ENCODE data around the gene MAP4K2. TPM values are rescaled to one million over a fixed set of nuclear protein-coding genes. Genes with fewer than 3 reads are reported as not detected.
A peak's percentile ranks its signal among the peaks of the same experiment; 100 is the strongest.

Gene MAP4K2
- total RNA-seq, 2 experiments from 2014 or later = 83.3 to 85.8 TPM

GRCh38 chr11:64746486-64746885 is 56.5 kb downstream of the MAP4K2 start:
- no peaks in the 10 kb centered on the region for H3K9me3 Mint-ChIP-seq
- peak overlapping the region; percentile 16 for H3K4me3 Mint-ChIP-seq
- ChIA-PET POLR2A (no interaction called here), CTCF (interaction anchor here (1.4 to 1.8 kb wide), 2 partner anchors 21 to 58 kb away, joined by 5 read pairs; no protein-coding TSS in a partner anchor)
- peaks cover 1% of the 10 kb centered on the region for H3K36me3 Mint-ChIP-seq
- DNase-seq = no peak
- H3K27me3 Mint-ChIP-seq = peaks cover 8% of the 10 kb centered on the region
- H3K27ac Mint-ChIP-seq = peak overlapping the region; percentile 54
- intact Hi-C loops (cut with micrococcal nuclease) = loop anchor here (10.0 kb wide), 1 partner anchor 368 kb away; the partner anchor contains the start of genes TM7SF2 and ZNHIT2
- peaks cover 26% of the 10 kb centered on the region for H3K4me1 Mint-ChIP-seq (ENCODE audit: low read depth)

GRCh38 chr11:64745521-64746328 is 57.3 kb downstream of the MAP4K2 start:
- Mint-ChIP-seq H3K27ac (peak overlapping the region; percentile 70), H3K4me1 (ENCODE audit: low read depth) (peaks cover 23% of the 10 kb centered on the region), H3K27me3 (peaks cover 8% of the 10 kb centered on the region), H3K9me3 (no peaks in the 10 kb centered on the region), H3K36me3 (peaks cover 1% of the 10 kb centered on the region), H3K4me3 (peak overlapping the region; percentile 82)
- ChIA-PET CTCF (interaction anchor here (1.4 to 3.6 kb wide), 3 partner anchors 11 to 65 kb away, joined by 4 to 20 read pairs (median 5); partner anchors contain the start of gene MEN1), POLR2A (interaction anchor here (1.7 kb wide), 1 partner anchor 12 kb away, joined by 6 read pairs; no protein-coding TSS in a partner anchor)
- intact Hi-C loops (cut with micrococcal nuclease) = loop anchor here (2.0 to 10.0 kb wide), 2 partner anchors 17 to 369 kb away; partner anchors contain the start of genes TM7SF2 and ZNHIT2
- peak; percentile 69 for DNase-seq

GRCh38 chr11:64745189-64745520 is 57.9 kb downstream of the MAP4K2 start:
- CTCF ChIA-PET = interaction anchor here (1.2 to 3.6 kb wide), 3 partner anchors 11 to 66 kb away, joined by 3 to 20 read pairs (median 4); partner anchors contain the start of gene MEN1
- peak; percentile 80 for DNase-seq
- H3K9me3 Mint-ChIP-seq = no peaks in the 10 kb centered on the region
- peaks cover 1% of the 10 kb centered on the region for H3K36me3 Mint-ChIP-seq
- POLR2A ChIA-PET = interaction anchor here (1.3 to 1.7 kb wide), 2 partner anchors 12 to 15 kb away, joined by 6 read pairs; partner anchors contain the start of gene PYGM
- intact Hi-C loops (cut with micrococcal nuclease) = loop anchor here (2.0 to 10.0 kb wide), 2 partner anchors 18 to 370 kb away; partner anchors contain the start of genes TM7SF2 and ZNHIT2
- peaks cover 8% of the 10 kb centered on the region for H3K27me3 Mint-ChIP-seq
- peak overlapping the region; percentile 70 for H3K27ac Mint-ChIP-seq
- peak overlapping the region; percentile 82 for H3K4me3 Mint-ChIP-seq
- H3K4me1 Mint-ChIP-seq (ENCODE audit: low read depth) = peaks cover 24% of the 10 kb centered on the region

GRCh38 chr11:64744544-64745188 is 58.3 kb downstream of the MAP4K2 start:
- intact Hi-C loops (cut with micrococcal nuclease) = loop anchor here (2.0 to 10.0 kb wide), 2 partner anchors 18 to 370 kb away; partner anchors contain the start of genes TM7SF2 and ZNHIT2
- ChIA-PET POLR2A (interaction anchor here (0.7 to 1.7 kb wide), 5 partner anchors 11 to 56 kb away, joined by 3 to 6 read pairs (median 6); partner anchors contain the start of gene PYGM), CTCF (interaction anchor here (0.7 to 7.2 kb wide), 15 partner anchors 10 to 440 kb away, joined by 3 to 45 read pairs (median 4); partner anchors contain the start of genes MAP4K2 and MEN1)
- Mint-ChIP-seq H3K36me3 (peaks cover 1% of the 10 kb centered on the region), H3K27ac (no peak overlapping the region), H3K27me3 (peaks cover 8% of the 10 kb centered on the region), H3K4me1 (ENCODE audit: low read depth) (peaks cover 25% of the 10 kb centered on the region), H3K4me3 (peak overlapping the region; percentile 82), H3K9me3 (no peaks in the 10 kb centered on the region)
- DNase-seq = peak; percentile 41

GRCh38 chr11:64743591-64744543 is 59.1 kb downstream of the MAP4K2 start, which contains the start of gene RASGRP2:
RASGRP2 (minus strand) TSS chr11:64744142; CDS start chr11:64742866, 1,276 bp downstream.
- Mint-ChIP-seq H3K4me1 (ENCODE audit: low read depth) (peaks cover 25% of the 10 kb centered on the region), H3K9me3 (no peaks in the 10 kb centered on the region), H3K27me3 (peaks cover 8% of the 10 kb centered on the region), H3K36me3 (peaks cover 1% of the 10 kb centered on the region), H3K27ac (peak within 1 kb of the TSS; percentile 68), H3K4me3 (peak within 1 kb of the TSS; percentile 81)
- intact Hi-C loops (cut with micrococcal nuclease) = loop anchor here (1.0 to 10.0 kb wide), 5 partner anchors 19 to 371 kb away; partner anchors contain the start of genes MEN1, NRXN2, SF1 and TM7SF2
- CTCF ChIA-PET = interaction anchor here (0.7 to 7.2 kb wide), 25 partner anchors 9 to 439 kb away, joined by 3 to 45 read pairs (median 4); partner anchors contain the start of genes MAP4K2, MEN1, PRDX5 and PYGM
- POLR2A ChIA-PET = interaction anchor here (0.7 to 1.7 kb wide), 5 partner anchors 11 to 55 kb away, joined by 3 to 6 read pairs (median 6); partner anchors contain the start of gene PYGM
- DNase-seq = peak; percentile 90

- Mint-ChIP-seq H3K36me3 (peaks cover 1% of the 10 kb centered on the region), H3K9me3 (no peaks in the 10 kb centered on the region), H3K27me3 (peaks cover 8% of the 10 kb centered on the region), H3K27ac (no peak overlapping the region), H3K4me3 (peak overlapping the region; percentile 37), H3K4me1 (ENCODE audit: low read depth) (peaks cover 25% of the 10 kb centered on the region)
- CTCF ChIA-PET = interaction anchor here (0.6 to 7.2 kb wide), 18 partner anchors 8 to 425 kb away, joined by 3 to 45 read pairs (median 5); partner anchors contain the start of genes PRDX5 and PYGM
- DNase-seq = peak; percentile 84
- intact Hi-C loops (cut with micrococcal nuclease) = loop anchor here (1.0 to 10.0 kb wide), 5 partner anchors 20 to 372 kb away; partner anchors contain the start of genes MEN1, NRXN2, SF1 and TM7SF2
- POLR2A ChIA-PET = no interaction called here
These were observed 60.0 kb downstream of the MAP4K2 start for GRCh38 chr11:64742889-64743590.

- Mint-ChIP-seq H3K27me3 (peaks cover 8% of the 10 kb centered on the region), H3K9me3 (no peaks in the 10 kb centered on the region), H3K36me3 (peaks cover 1% of the 10 kb centered on the region), H3K4me1 (ENCODE audit: low read depth) (peaks cover 25% of the 10 kb centered on the region), H3K4me3 (peak overlapping the region; percentile 70), H3K27ac (no peak overlapping the region)
- POLR2A ChIA-PET = no interaction called here
- DNase-seq = peak; percentile 49
- CTCF ChIA-PET = interaction anchor here (0.6 to 7.2 kb wide), 16 partner anchors 8 to 424 kb away, joined by 3 to 45 read pairs (median 5); partner anchors contain the start of genes PRDX5 and PYGM
- intact Hi-C loops (cut with micrococcal nuclease) = loop anchor here (1.0 to 10.0 kb wide), 3 partner anchors 19 to 373 kb away; partner anchors contain the start of genes NRXN2, TM7SF2 and ZNHIT2
These were observed 60.7 kb downstream of the MAP4K2 start for GRCh38 chr11:64742087-64742888.

- CTCF ChIA-PET = interaction anchor here (0.7 to 7.2 kb wide), 9 partner anchors 7 to 53 kb away, joined by 3 to 45 read pairs (median 6); partner anchors contain the start of gene PYGM
- POLR2A ChIA-PET = no interaction called here
- H3K36me3 Mint-ChIP-seq = peaks cover 1% of the 10 kb centered on the region
- intact Hi-C loops (cut with micrococcal nuclease) = loop anchor here (1.0 to 10.0 kb wide), 3 partner anchors 19 to 373 kb away; partner anchors contain the start of genes NRXN2, TM7SF2 and ZNHIT2
- no peak for DNase-seq
- peak overlapping the region; percentile 70 for H3K4me3 Mint-ChIP-seq
- peaks cover 8% of the 10 kb centered on the region for H3K27me3 Mint-ChIP-seq
- no peaks in the 10 kb centered on the region for H3K9me3 Mint-ChIP-seq
- peaks cover 25% of the 10 kb centered on the region for H3K4me1 Mint-ChIP-seq (ENCODE audit: low read depth)
- H3K27ac Mint-ChIP-seq = no peak overlapping the region
These were observed 61.5 kb downstream of the MAP4K2 start for GRCh38 chr11:64741375-64742086.

- no peak overlapping the region for H3K27ac Mint-ChIP-seq
- H3K36me3 Mint-ChIP-seq = peaks cover 1% of the 10 kb centered on the region
- H3K9me3 Mint-ChIP-seq = no peaks in the 10 kb centered on the region
- intact Hi-C loops (cut with micrococcal nuclease) = loop anchor here (10.0 kb wide), 1 partner anchor 375 kb away; the partner anchor contains the start of genes TM7SF2 and ZNHIT2
- DNase-seq = no peak
- H3K4me3 Mint-ChIP-seq = no peak overlapping the region
- H3K4me1 Mint-ChIP-seq (ENCODE audit: low read depth) = peaks cover 18% of the 10 kb centered on the region
- CTCF ChIA-PET = interaction anchor here (7.2 kb wide), 1 partner anchor 51 kb away, joined by 45 read pairs; no protein-coding TSS in a partner anchor
- H3K27me3 Mint-ChIP-seq = peaks cover 8% of the 10 kb centered on the region
- POLR2A ChIA-PET = no interaction called here
These were observed 63.1 kb downstream of the MAP4K2 start for GRCh38 chr11:64739871-64740270.

All from activated CD4-positive, alpha-beta memory T cell treated with anti-CD3 and anti-CD28 coated beads for 36 hours (primary cell).